ENCODE measurements around the gene C19orf38. TPM values are rescaled to one million over a fixed set of nuclear protein-coding genes. Genes with fewer than 3 reads are reported as not detected.

C19orf38 gene
- total and polyA plus RNA-seq, 9 of the 15 experiments (the other 6 are each of a cell fraction or from before 2014, with no cell fraction given) = 0.14 to 0.18 TPM; not detected in 7

DNA sequence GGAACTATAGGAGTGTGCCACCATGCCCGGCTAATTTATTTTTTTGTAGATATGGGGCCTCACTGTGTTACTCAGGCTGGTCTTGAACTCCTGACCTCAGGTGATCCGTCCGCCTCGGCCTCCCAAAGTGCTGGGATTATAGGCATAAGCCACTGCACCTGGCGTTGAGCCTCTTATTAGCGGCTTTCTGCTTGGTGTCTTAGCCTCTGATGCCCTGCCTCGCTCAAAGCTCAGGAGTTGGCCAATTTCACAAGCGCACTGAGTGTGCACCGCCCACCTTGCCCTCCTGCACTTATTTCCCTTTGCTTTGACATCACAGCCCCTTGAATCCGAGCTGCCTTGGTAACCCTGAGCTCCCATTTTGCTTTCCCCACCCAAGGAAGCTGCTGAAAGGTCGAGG lies 70.1 kb downstream of the C19orf38 start (continued):
- TF ChIP-seq, protein P1, sequence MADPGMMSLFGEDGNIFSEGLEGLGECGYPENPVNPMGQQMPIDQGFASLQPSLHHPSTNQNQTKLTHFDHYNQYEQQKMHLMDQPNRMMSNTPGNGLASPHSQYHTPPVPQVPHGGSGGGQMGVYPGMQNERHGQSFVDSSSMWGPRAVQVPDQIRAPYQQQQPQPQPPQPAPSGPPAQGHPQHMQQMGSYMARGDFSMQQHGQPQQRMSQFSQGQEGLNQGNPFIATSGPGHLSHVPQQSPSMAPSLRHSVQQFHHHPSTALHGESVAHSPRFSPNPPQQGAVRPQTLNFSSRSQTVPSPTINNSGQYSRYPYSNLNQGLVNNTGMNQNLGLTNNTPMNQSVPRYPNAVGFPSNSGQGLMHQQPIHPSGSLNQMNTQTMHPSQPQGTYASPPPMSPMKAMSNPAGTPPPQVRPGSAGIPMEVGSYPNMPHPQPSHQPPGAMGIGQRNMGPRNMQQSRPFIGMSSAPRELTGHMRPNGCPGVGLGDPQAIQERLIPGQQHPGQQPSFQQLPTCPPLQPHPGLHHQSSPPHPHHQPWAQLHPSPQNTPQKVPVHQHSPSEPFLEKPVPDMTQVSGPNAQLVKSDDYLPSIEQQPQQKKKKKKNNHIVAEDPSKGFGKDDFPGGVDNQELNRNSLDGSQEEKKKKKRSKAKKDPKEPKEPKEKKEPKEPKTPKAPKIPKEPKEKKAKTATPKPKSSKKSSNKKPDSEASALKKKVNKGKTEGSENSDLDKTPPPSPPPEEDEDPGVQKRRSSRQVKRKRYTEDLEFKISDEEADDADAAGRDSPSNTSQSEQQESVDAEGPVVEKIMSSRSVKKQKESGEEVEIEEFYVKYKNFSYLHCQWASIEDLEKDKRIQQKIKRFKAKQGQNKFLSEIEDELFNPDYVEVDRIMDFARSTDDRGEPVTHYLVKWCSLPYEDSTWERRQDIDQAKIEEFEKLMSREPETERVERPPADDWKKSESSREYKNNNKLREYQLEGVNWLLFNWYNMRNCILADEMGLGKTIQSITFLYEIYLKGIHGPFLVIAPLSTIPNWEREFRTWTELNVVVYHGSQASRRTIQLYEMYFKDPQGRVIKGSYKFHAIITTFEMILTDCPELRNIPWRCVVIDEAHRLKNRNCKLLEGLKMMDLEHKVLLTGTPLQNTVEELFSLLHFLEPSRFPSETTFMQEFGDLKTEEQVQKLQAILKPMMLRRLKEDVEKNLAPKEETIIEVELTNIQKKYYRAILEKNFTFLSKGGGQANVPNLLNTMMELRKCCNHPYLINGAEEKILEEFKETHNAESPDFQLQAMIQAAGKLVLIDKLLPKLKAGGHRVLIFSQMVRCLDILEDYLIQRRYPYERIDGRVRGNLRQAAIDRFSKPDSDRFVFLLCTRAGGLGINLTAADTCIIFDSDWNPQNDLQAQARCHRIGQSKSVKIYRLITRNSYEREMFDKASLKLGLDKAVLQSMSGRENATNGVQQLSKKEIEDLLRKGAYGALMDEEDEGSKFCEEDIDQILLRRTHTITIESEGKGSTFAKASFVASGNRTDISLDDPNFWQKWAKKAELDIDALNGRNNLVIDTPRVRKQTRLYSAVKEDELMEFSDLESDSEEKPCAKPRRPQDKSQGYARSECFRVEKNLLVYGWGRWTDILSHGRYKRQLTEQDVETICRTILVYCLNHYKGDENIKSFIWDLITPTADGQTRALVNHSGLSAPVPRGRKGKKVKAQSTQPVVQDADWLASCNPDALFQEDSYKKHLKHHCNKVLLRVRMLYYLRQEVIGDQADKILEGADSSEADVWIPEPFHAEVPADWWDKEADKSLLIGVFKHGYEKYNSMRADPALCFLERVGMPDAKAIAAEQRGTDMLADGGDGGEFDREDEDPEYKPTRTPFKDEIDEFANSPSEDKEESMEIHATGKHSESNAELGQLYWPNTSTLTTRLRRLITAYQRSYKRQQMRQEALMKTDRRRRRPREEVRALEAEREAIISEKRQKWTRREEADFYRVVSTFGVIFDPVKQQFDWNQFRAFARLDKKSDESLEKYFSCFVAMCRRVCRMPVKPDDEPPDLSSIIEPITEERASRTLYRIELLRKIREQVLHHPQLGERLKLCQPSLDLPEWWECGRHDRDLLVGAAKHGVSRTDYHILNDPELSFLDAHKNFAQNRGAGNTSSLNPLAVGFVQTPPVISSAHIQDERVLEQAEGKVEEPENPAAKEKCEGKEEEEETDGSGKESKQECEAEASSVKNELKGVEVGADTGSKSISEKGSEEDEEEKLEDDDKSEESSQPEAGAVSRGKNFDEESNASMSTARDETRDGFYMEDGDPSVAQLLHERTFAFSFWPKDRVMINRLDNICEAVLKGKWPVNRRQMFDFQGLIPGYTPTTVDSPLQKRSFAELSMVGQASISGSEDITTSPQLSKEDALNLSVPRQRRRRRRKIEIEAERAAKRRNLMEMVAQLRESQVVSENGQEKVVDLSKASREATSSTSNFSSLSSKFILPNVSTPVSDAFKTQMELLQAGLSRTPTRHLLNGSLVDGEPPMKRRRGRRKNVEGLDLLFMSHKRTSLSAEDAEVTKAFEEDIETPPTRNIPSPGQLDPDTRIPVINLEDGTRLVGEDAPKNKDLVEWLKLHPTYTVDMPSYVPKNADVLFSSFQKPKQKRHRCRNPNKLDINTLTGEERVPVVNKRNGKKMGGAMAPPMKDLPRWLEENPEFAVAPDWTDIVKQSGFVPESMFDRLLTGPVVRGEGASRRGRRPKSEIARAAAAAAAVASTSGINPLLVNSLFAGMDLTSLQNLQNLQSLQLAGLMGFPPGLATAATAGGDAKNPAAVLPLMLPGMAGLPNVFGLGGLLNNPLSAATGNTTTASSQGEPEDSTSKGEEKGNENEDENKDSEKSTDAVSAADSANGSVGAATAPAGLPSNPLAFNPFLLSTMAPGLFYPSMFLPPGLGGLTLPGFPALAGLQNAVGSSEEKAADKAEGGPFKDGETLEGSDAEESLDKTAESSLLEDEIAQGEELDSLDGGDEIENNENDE (IDR thresholded peaks at IDR 0.05; ENCODE audit: low read depth, low read length) = no peak

Small RNA genes within 50 kb of the gene (microRNA-seq; reads per million reads assigned to microRNA genes)
- not detected for gene MIR199A1 (ENCODE audit: borderline microRNAs expressed)
- 0.64 reads per million for gene MIR6793 (ENCODE audit: borderline microRNAs expressed)

Small RNA genes within 50 kb of the gene (small RNA-seq; reads per million reads assigned to genes)
- not detected for gene MIR199A1
- not detected for gene MIR6793

Other genes starting within 250 kb of the C19orf38 start
Only the 7 nearest of the 10 such genes appear.
- 34.6 and 43.6 TPM in 2 replicates for gene QTRT1, start 147.0 kb upstream of the C19orf38 start, total RNA-seq (2014; rRNA removed)
- 7.1 and 10.4 TPM in 2 replicates for gene QTRT1, start 147.0 kb upstream of the C19orf38 start, total RNA-seq (2014; rRNA removed; fragmentation: Illumina TruSeq; extraction: Trizol)
- gene QTRT1, start 147.0 kb upstream of the C19orf38 start, total RNA-seq (2015; rRNA removed; fragmentation: Illumina TruSeq; extraction: Trizol) = 32.8 and 33.7 TPM in 2 replicates
- gene QTRT1, start 147.0 kb upstream of the C19orf38 start, total RNA-seq (2021) = 63.5 and 63.6 TPM in 2 replicates
- 30.5 and 46.6 TPM in 2 replicates for gene QTRT1, start 147.0 kb upstream of the C19orf38 start, polyA plus RNA-seq (2011; rRNA removed)
- 19.3 and 44.0 TPM in 2 replicates for gene QTRT1, start 147.0 kb upstream of the C19orf38 start, polyA plus RNA-seq (2014; fragmentation: Illumina TruSeq; extraction: Trizol)
- 1 to 10 TPM; 1.2 to 6.2 TPM for gene QTRT1, start 147.0 kb upstream of the C19orf38 start, polyA plus RNA-seq (2014; fragmentation: Nextera tagmentation; extraction: Ambion mirVana)
- 65.5 and 77.8 TPM in 2 replicates for gene QTRT1, start 147.0 kb upstream of the C19orf38 start, polyA plus RNA-seq (2014; rRNA removed)
- 77.1 and 94.4 TPM in 2 replicates for gene DNM2, start 130.3 kb upstream of the C19orf38 start, total RNA-seq (2014; rRNA removed)
- 53.2 and 53.5 TPM in 2 replicates for gene DNM2, start 130.3 kb upstream of the C19orf38 start, total RNA-seq (2014; rRNA removed; fragmentation: Illumina TruSeq; extraction: Trizol)
- 66.6 and 67.2 TPM in 2 replicates for gene DNM2, start 130.3 kb upstream of the C19orf38 start, total RNA-seq (2015; rRNA removed; fragmentation: Illumina TruSeq; extraction: Trizol)
- 153 and 161 TPM in 2 replicates for gene DNM2, start 130.3 kb upstream of the C19orf38 start, total RNA-seq (2021)
- 72.6 and 122 TPM in 2 replicates for gene DNM2, start 130.3 kb upstream of the C19orf38 start, polyA plus RNA-seq (2011; rRNA removed)
- gene DNM2, start 130.3 kb upstream of the C19orf38 start, polyA plus RNA-seq (2014; fragmentation: Illumina TruSeq; extraction: Trizol) = 93.5 and 112 TPM in 2 replicates
- 1 to 10 TPM; 2.2 to 2.4 TPM for gene DNM2, start 130.3 kb upstream of the C19orf38 start, polyA plus RNA-seq (2014; fragmentation: Nextera tagmentation; extraction: Ambion mirVana)
- 88.8 and 104 TPM in 2 replicates for gene DNM2, start 130.3 kb upstream of the C19orf38 start, polyA plus RNA-seq (2014; rRNA removed)
- gene TMED1, start 12.2 kb upstream of the C19orf38 start, total RNA-seq (2014; rRNA removed) = 28.1 and 34.4 TPM in 2 replicates
- gene TMED1, start 12.2 kb upstream of the C19orf38 start, total RNA-seq (2014; rRNA removed; fragmentation: Illumina TruSeq; extraction: Trizol) = 7.4 and 8.0 TPM in 2 replicates
- 22.7 and 23.5 TPM in 2 replicates for gene TMED1, start 12.2 kb upstream of the C19orf38 start, total RNA-seq (2015; rRNA removed; fragmentation: Illumina TruSeq; extraction: Trizol)
- 25.5 and 28.2 TPM in 2 replicates for gene TMED1, start 12.2 kb upstream of the C19orf38 start, total RNA-seq (2021)
- 26.1 and 27.9 TPM in 2 replicates for gene TMED1, start 12.2 kb upstream of the C19orf38 start, polyA plus RNA-seq (2011; rRNA removed)
- gene TMED1, start 12.2 kb upstream of the C19orf38 start, polyA plus RNA-seq (2014; fragmentation: Illumina TruSeq; extraction: Trizol) = 9.6 and 18.6 TPM in 2 replicates
- gene TMED1, start 12.2 kb upstream of the C19orf38 start, polyA plus RNA-seq (2014; fragmentation: Nextera tagmentation; extraction: Ambion mirVana) = 1 to 10 TPM in 1 of 2 experiments, under 1 TPM in 1; 0.86 to 5.9 TPM
- 29.3 and 30.2 TPM in 2 replicates for gene TMED1, start 12.2 kb upstream of the C19orf38 start, polyA plus RNA-seq (2014; rRNA removed)
- gene CARM1, start 23.1 kb downstream of the C19orf38 start, total RNA-seq (2014; rRNA removed) = 31.9 and 41.8 TPM in 2 replicates
- gene CARM1, start 23.1 kb downstream of the C19orf38 start, total RNA-seq (2014; rRNA removed; fragmentation: Illumina TruSeq; extraction: Trizol) = 14.1 and 18.6 TPM in 2 replicates
- 25.2 and 27.1 TPM in 2 replicates for gene CARM1, start 23.1 kb downstream of the C19orf38 start, total RNA-seq (2015; rRNA removed; fragmentation: Illumina TruSeq; extraction: Trizol)
- 86.0 and 86.3 TPM in 2 replicates for gene CARM1, start 23.1 kb downstream of the C19orf38 start, total RNA-seq (2021)
- gene CARM1, start 23.1 kb downstream of the C19orf38 start, polyA plus RNA-seq (2011; rRNA removed) = 29.7 and 54.8 TPM in 2 replicates
- 59.8 and 73.9 TPM in 2 replicates for gene CARM1, start 23.1 kb downstream of the C19orf38 start, polyA plus RNA-seq (2014; fragmentation: Illumina TruSeq; extraction: Trizol)
- under 1 TPM; 0.36 to 0.65 TPM for gene CARM1, start 23.1 kb downstream of the C19orf38 start, polyA plus RNA-seq (2014; fragmentation: Nextera tagmentation; extraction: Ambion mirVana)
- 49.1 and 56.5 TPM in 2 replicates for gene CARM1, start 23.1 kb downstream of the C19orf38 start, polyA plus RNA-seq (2014; rRNA removed)
- 65.2 and 80.4 TPM in 2 replicates for gene YIPF2, start 80.2 kb downstream of the C19orf38 start, total RNA-seq (2014; rRNA removed)
- 10.3 and 12.1 TPM in 2 replicates for gene YIPF2, start 80.2 kb downstream of the C19orf38 start, total RNA-seq (2014; rRNA removed; fragmentation: Illumina TruSeq; extraction: Trizol)
- gene YIPF2, start 80.2 kb downstream of the C19orf38 start, total RNA-seq (2015; rRNA removed; fragmentation: Illumina TruSeq; extraction: Trizol) = 31.6 and 32.5 TPM in 2 replicates
- gene YIPF2, start 80.2 kb downstream of the C19orf38 start, total RNA-seq (2021) = 51.6 and 56.3 TPM in 2 replicates
- gene YIPF2, start 80.2 kb downstream of the C19orf38 start, polyA plus RNA-seq (2011; rRNA removed) = 40.5 and 69.1 TPM in 2 replicates
- gene YIPF2, start 80.2 kb downstream of the C19orf38 start, polyA plus RNA-seq (2014; fragmentation: Illumina TruSeq; extraction: Trizol) = 20.4 and 44.1 TPM in 2 replicates
- gene YIPF2, start 80.2 kb downstream of the C19orf38 start, polyA plus RNA-seq (2014; fragmentation: Nextera tagmentation; extraction: Ambion mirVana) = 1 to 10 TPM; 1.3 to 2.2 TPM
- 64.3 and 74.2 TPM in 2 replicates for gene YIPF2, start 80.2 kb downstream of the C19orf38 start, polyA plus RNA-seq (2014; rRNA removed)
- gene TIMM29, start 80.4 kb downstream of the C19orf38 start, total RNA-seq (2014; rRNA removed) = 29.4 and 32.7 TPM in 2 replicates
- gene TIMM29, start 80.4 kb downstream of the C19orf38 start, total RNA-seq (2014; rRNA removed; fragmentation: Illumina TruSeq; extraction: Trizol) = 18.5 and 19.9 TPM in 2 replicates
- 20.2 and 20.7 TPM in 2 replicates for gene TIMM29, start 80.4 kb downstream of the C19orf38 start, total RNA-seq (2015; rRNA removed; fragmentation: Illumina TruSeq; extraction: Trizol)
- 23.8 and 24.7 TPM in 2 replicates for gene TIMM29, start 80.4 kb downstream of the C19orf38 start, total RNA-seq (2021)
- 11.0 and 13.2 TPM in 2 replicates for gene TIMM29, start 80.4 kb downstream of the C19orf38 start, polyA plus RNA-seq (2011; rRNA removed)
- 13.8 and 13.9 TPM in 2 replicates for gene TIMM29, start 80.4 kb downstream of the C19orf38 start, polyA plus RNA-seq (2014; fragmentation: Illumina TruSeq; extraction: Trizol)
- 1 to 10 TPM; 2.4 to 3.2 TPM for gene TIMM29, start 80.4 kb downstream of the C19orf38 start, polyA plus RNA-seq (2014; fragmentation: Nextera tagmentation; extraction: Ambion mirVana)
- gene TIMM29, start 80.4 kb downstream of the C19orf38 start, polyA plus RNA-seq (2014; rRNA removed) = 16.3 and 17.5 TPM in 2 replicates
- gene SMARCA4, start 112.6 kb downstream of the C19orf38 start, total RNA-seq (2014; rRNA removed) = 125 and 134 TPM in 2 replicates
- gene SMARCA4, start 112.6 kb downstream of the C19orf38 start, total RNA-seq (2014; rRNA removed; fragmentation: Illumina TruSeq; extraction: Trizol) = 45.7 and 48.4 TPM in 2 replicates
- 52.1 and 54.1 TPM in 2 replicates for gene SMARCA4, start 112.6 kb downstream of the C19orf38 start, total RNA-seq (2015; rRNA removed; fragmentation: Illumina TruSeq; extraction: Trizol)
- gene SMARCA4, start 112.6 kb downstream of the C19orf38 start, total RNA-seq (2021) = 194 and 207 TPM in 2 replicates
- 40.7 and 69.1 TPM in 2 replicates for gene SMARCA4, start 112.6 kb downstream of the C19orf38 start, polyA plus RNA-seq (2011; rRNA removed)
- 98.6 and 118 TPM in 2 replicates for gene SMARCA4, start 112.6 kb downstream of the C19orf38 start, polyA plus RNA-seq (2014; fragmentation: Illumina TruSeq; extraction: Trizol)
- 10 to 100 TPM; 19.3 to 24.8 TPM for gene SMARCA4, start 112.6 kb downstream of the C19orf38 start, polyA plus RNA-seq (2014; fragmentation: Nextera tagmentation; extraction: Ambion mirVana)
- gene SMARCA4, start 112.6 kb downstream of the C19orf38 start, polyA plus RNA-seq (2014; rRNA removed) = 68.9 and 84.5 TPM in 2 replicates

All from K562 (cell line).